Fibroblast of villous mesenchyme (primary cell): ENCODE results near the gene CAB39L. TPM values are rescaled to one million over a fixed set of nuclear protein-coding genes. Genes with fewer than 3 reads are reported as not detected.

Experiments
- DNase-seq: peaks from one replicate; pipeline ENCODE4 v3.0.0-alpha.2; 2010; ENCODE audit warnings: low read depth
- H3K4me3 ChIP-seq: 2 replicates; pipeline ENCODE4 v1.5.1; 2011; ENCODE audit warnings: low read depth, mild to moderate bottlenecking, low read length
- CTCF ChIP-seq: IDR thresholded peaks from 2 replicates; pipeline ENCODE4 v1.5.1; 2012; ENCODE audit warnings: low read depth, mild to moderate bottlenecking, low read length; ENCODE audit not compliant: insufficient read depth
- total RNA-seq: library from RNA; depleted of rRNA; stranded (reverse); fragments of >200 nt; gene quantifications from 2 replicates; pipeline ENCODE4 v1.2.3, GENCODE V29; 2012

Gene CAB39L
- 10.3 and 15.1 TPM in 2 replicates for total RNA-seq

GRCh38 chr13:49443704-49444523 is at the start of gene CAB39L, which contains the start of gene SETDB2:
CAB39L (minus strand) TSS chr13:49444064; CDS start chr13:49382910, 61,154 bp downstream.
SETDB2 (plus strand) TSS chr13:49444274; CDS start chr13:49451894, 7,620 bp downstream.
- peak; percentile 98 for DNase-seq
- H3K4me3 ChIP-seq: peak within 1 kb of the TSS; percentile 93
- peak; percentile 33 for TF ChIP-seq CTCF

- DNase-seq: no peak
- no peak overlapping the region for H3K4me3 ChIP-seq
- no peak for TF ChIP-seq CTCF
These were observed 44.7 kb upstream of the CAB39L start for GRCh38 chr13:49488563-49488962.

GRCh38 chr13:49481788-49482187 is 37.9 kb upstream of the CAB39L start:
- no peak for TF ChIP-seq CTCF
- no peak overlapping the region for H3K4me3 ChIP-seq
- DNase-seq: no peak

GRCh38 chr13:49476529-49476928 is 32.7 kb upstream of the CAB39L start:
- DNase-seq: no peak
- no peak for TF ChIP-seq CTCF
- H3K4me3 ChIP-seq: no peak overlapping the region

GRCh38 chr13:49472186-49472585 is 28.3 kb upstream of the CAB39L start:
- H3K4me3 ChIP-seq: no peak overlapping the region
- DNase-seq: no peak
- TF ChIP-seq CTCF: no peak

- no peak for DNase-seq
- no peak overlapping the region for H3K4me3 ChIP-seq
- no peak for TF ChIP-seq CTCF
These were observed 22.5 kb upstream of the CAB39L start for GRCh38 chr13:49466292-49466838.
